ENCODE results near the gene CRYL1. TPM values are rescaled to one million over a fixed set of nuclear protein-coding genes. Genes with fewer than 3 reads are reported as not detected.
A peak's percentile ranks its signal among the peaks of the same experiment; 100 is the strongest.

CRYL1 gene
- polyA plus RNA-seq, 3 donors = 35.0 to 70.2 (median 51.4) TPM

- Mint-ChIP-seq H3K27ac (no peak overlapping the region), H3K36me3 (peaks cover 13 to 19% of the 10 kb centered on the region in 2 donors), H3K4me3 (no peak overlapping the region), H3K9me3 (peaks cover 0 to 2% (median 0%) of the 10 kb centered on the region in 7 donors), H3K27me3 (ENCODE audit: low read depth in 3 of 3) (peaks cover 0 to 3% (median 2%) of the 10 kb centered on the region in 3 donors), H3K4me1 (peaks cover 5% of the 10 kb centered on the region)
- no peak for TF ChIP-seq CTCF (IDR thresholded peaks at IDR 0.05)
- Histone ChIP-seq H3K36me3 (replicated peaks in 1 of 2; ENCODE audit: control insufficient read depth in 1 of 2, insufficient read depth in 2 of 2, low read length in 2 of 2) (no peaks in the 10 kb centered on the region), H2AFZ (ENCODE audit: insufficient read depth, low read depth, low read length, poor library complexity, severe bottlenecking) (no peak overlapping the region), H3K4me3 (replicated peaks in 1 of 3; ENCODE audit: low read depth in 2 of 3, low read length in 3 of 3) (no peak overlapping the region), H3K27me3 (ENCODE audit: control insufficient read depth in 2 of 2, insufficient read depth in 2 of 2, low read length in 2 of 2) (no peaks in the 10 kb centered on the region), H3K9me3 (replicated peaks in 1 of 2; ENCODE audit: control insufficient read depth in 1 of 2, insufficient read depth in 1 of 2, low read length in 2 of 2) (no peaks in the 10 kb centered on the region), H3K27ac (ENCODE audit: low read depth in 1 of 2, low read length in 2 of 2) (no peak overlapping the region), H3K9ac (ENCODE audit: insufficient read depth, low read length, poor library complexity, severe bottlenecking) (peak overlapping the region; percentile 4), H4K20me1 (ENCODE audit: insufficient read depth, low read length) (no peaks in the 10 kb centered on the region), H3K79me2 (ENCODE audit: insufficient read depth, low read length) (no peaks in the 10 kb centered on the region), H3K4me2 (replicated peaks; ENCODE audit: extremely low read depth, low read length, poor library complexity, severe bottlenecking) (no peak overlapping the region), H3K4me1 (ENCODE audit: control insufficient read depth in 1 of 2, insufficient read depth in 2 of 2, low read length in 2 of 2) (no peaks in the 10 kb centered on the region)
- 93% methylated on average over 3 of the region's 6 CpGs for WGBS (ENCODE audit: insufficient coverage)
- DNase-seq = no peak
- intact Hi-C loops (cut with micrococcal nuclease) = no loop called here
These were observed 42.9 kb downstream of the CRYL1 start for GRCh38 chr13:20482787-20483186.

- H3K36me3 ChIP-seq (replicated peaks in 1 of 2; ENCODE audit: control insufficient read depth in 1 of 2, insufficient read depth in 2 of 2, low read length in 2 of 2) = no peaks in the 10 kb centered on the region
- H3K9ac ChIP-seq (ENCODE audit: insufficient read depth, low read length, poor library complexity, severe bottlenecking) = peak overlapping the region; percentile 4
- no peak for DNase-seq
- Mint-ChIP-seq H3K9me3 (peaks cover 0 to 2% (median 0%) of the 10 kb centered on the region in 7 donors), H3K4me3 (no peak overlapping the region), H3K36me3 (peaks cover 13 to 16% of the 10 kb centered on the region in 2 donors), H3K27ac (no peak overlapping the region), H3K27me3 (ENCODE audit: low read depth in 3 of 3) (peaks cover 0 to 3% (median 2%) of the 10 kb centered on the region in 3 donors), H3K4me1 (peaks cover 5% of the 10 kb centered on the region)
- no peaks in the 10 kb centered on the region for H3K27me3 ChIP-seq (ENCODE audit: control insufficient read depth in 2 of 2, insufficient read depth in 2 of 2, low read length in 2 of 2)
- H3K27ac ChIP-seq (ENCODE audit: low read depth in 1 of 2, low read length in 2 of 2) = no peak overlapping the region
- intact Hi-C loops (cut with micrococcal nuclease) = no loop called here
- no peak overlapping the region for H2AFZ ChIP-seq (ENCODE audit: insufficient read depth, low read depth, low read length, poor library complexity, severe bottlenecking)
- WGBS (ENCODE audit: insufficient coverage) = 0% methylated on average over 1 of the region's 11 CpGs
- H3K4me3 ChIP-seq (replicated peaks in 1 of 3; ENCODE audit: low read depth in 2 of 3, low read length in 3 of 3) = no peak overlapping the region
- H3K9me3 ChIP-seq (replicated peaks in 1 of 2; ENCODE audit: control insufficient read depth in 1 of 2, insufficient read depth in 1 of 2, low read length in 2 of 2) = no peaks in the 10 kb centered on the region
- H3K79me2 ChIP-seq (ENCODE audit: insufficient read depth, low read length) = no peaks in the 10 kb centered on the region
- no peak for TF ChIP-seq CTCF (IDR thresholded peaks at IDR 0.05)
- no peaks in the 10 kb centered on the region for H3K4me1 ChIP-seq (ENCODE audit: control insufficient read depth in 1 of 2, insufficient read depth in 2 of 2, low read length in 2 of 2)
- no peak overlapping the region for H3K4me2 ChIP-seq (replicated peaks; ENCODE audit: extremely low read depth, low read length, poor library complexity, severe bottlenecking)
- H4K20me1 ChIP-seq (ENCODE audit: insufficient read depth, low read length) = no peaks in the 10 kb centered on the region
These were observed 43.3 kb downstream of the CRYL1 start for GRCh38 chr13:20482275-20482761.
